Breast epithelium (tissue), 3 donors: Measurements from ENCODE around the gene DYSF.

Source experiments
- POLR2AphosphoS5 ChIP-seq, 3 donors: sonication (generic); formaldehyde crosslinking; IDR thresholded peaks; one replicate each; pipeline ENCODE4 v1.6.1; 2017; ENCODE audit warnings: antibody characterized with exemption in 3 of 3
- TF ChIP-seq, protein P1 (sequence below), 3 donors: fragments of 450-650 bp; IDR thresholded peaks; one replicate each; pipeline ENCODE4 v1.5.1; 2016 to 2017; ENCODE audit warnings: antibody characterized with exemption in 3 of 3, mild to moderate bottlenecking in 3 of 3, moderate library complexity in 3 of 3

GRCh38 chr2:71481111-71481510 is 27.8 kb downstream of the DYSF start:
- TF ChIP-seq, protein P1, sequence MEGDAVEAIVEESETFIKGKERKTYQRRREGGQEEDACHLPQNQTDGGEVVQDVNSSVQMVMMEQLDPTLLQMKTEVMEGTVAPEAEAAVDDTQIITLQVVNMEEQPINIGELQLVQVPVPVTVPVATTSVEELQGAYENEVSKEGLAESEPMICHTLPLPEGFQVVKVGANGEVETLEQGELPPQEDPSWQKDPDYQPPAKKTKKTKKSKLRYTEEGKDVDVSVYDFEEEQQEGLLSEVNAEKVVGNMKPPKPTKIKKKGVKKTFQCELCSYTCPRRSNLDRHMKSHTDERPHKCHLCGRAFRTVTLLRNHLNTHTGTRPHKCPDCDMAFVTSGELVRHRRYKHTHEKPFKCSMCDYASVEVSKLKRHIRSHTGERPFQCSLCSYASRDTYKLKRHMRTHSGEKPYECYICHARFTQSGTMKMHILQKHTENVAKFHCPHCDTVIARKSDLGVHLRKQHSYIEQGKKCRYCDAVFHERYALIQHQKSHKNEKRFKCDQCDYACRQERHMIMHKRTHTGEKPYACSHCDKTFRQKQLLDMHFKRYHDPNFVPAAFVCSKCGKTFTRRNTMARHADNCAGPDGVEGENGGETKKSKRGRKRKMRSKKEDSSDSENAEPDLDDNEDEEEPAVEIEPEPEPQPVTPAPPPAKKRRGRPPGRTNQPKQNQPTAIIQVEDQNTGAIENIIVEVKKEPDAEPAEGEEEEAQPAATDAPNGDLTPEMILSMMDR (IDR thresholded peaks at IDR 0.05) = no peak
- TF ChIP-seq POLR2AphosphoS5 (IDR thresholded peaks at IDR 0.05) = no peak
